HEK293 (cell line): ENCODE measurements around the gene WFS1.

Experiments used
- CTCF ChIA-PET: fragments of 350-600 bp; formaldehyde crosslinking; extraction: SDS; loops from one replicate; lab custom pipeline; 2021; ENCODE audit warnings: antibody characterized with exemption; lab: Yijun Ruan, JAX
- POLR2A ChIA-PET: fragments of 300-600 bp; formaldehyde crosslinking; extraction: SDS; loops from one replicate; lab custom pipeline; 2020; ENCODE audit warnings: antibody characterized with exemption, inconsistent platforms; lab: Yijun Ruan, JAX
- H3K27ac ChIP-seq: fragments of 200-500 bp; sonication (Bioruptor generic); 2 replicates; pipeline ENCODE4 v1.5.1; 2014; ENCODE audit warnings: low read depth, low read length, control low read depth, inconsistent platforms; ENCODE audit errors: extremely low read depth
- H3K36me3 ChIP-seq, 2 experiments: fragments of 200-500 bp in 1 of 2; sonication (Bioruptor generic) in 1 of 2; 1 replicate in 1 of 2; 2 replicates in 1 of 2; pipeline ENCODE4 v1.5.1; 2014 to 2017; ENCODE audit warnings: inconsistent platforms in 2 of 2, low read length in 2 of 2; ENCODE audit not compliant: control insufficient read depth in 2 of 2, insufficient read depth in 1 of 2
- H3K4me1 ChIP-seq: fragments of 200-500 bp; sonication (Bioruptor generic); 2 replicates; pipeline ENCODE4 v1.5.1; 2014; ENCODE audit warnings: mild to moderate bottlenecking, low read length, inconsistent platforms; ENCODE audit not compliant: control insufficient read depth, insufficient read depth
- H3K4me3 ChIP-seq: 2 replicates; pipeline ENCODE4 v1.5.1; 2011; ENCODE audit warnings: low read depth, mild to moderate bottlenecking, control low read depth, low read length, moderate library complexity
- H3K9me3 ChIP-seq: fragments of 200-500 bp; sonication (Bioruptor generic); 2 replicates; pipeline ENCODE4 v1.5.1; 2014; ENCODE audit warnings: low read depth, low read length, inconsistent platforms; ENCODE audit not compliant: control insufficient read depth, insufficient read depth
- AEBP2 ChIP-seq: fragments of 450-650 bp; formaldehyde crosslinking; IDR thresholded peaks from 2 replicates; pipeline ENCODE4 v1.5.1; 2016; ENCODE audit warnings: missing biosample characterization, missing genetic modification characterization, borderline replicate concordance
- ATF2 ChIP-seq: fragments of 450-650 bp; formaldehyde crosslinking; IDR thresholded peaks from 2 replicates; pipeline ENCODE4 v1.5.1; 2016; ENCODE audit warnings: missing biosample characterization, missing genetic modification characterization, low read depth
- ELK4 ChIP-seq: IDR thresholded peaks from 2 replicates; pipeline ENCODE4 v1.6.1; 2011; ENCODE audit warnings: mild to moderate bottlenecking, low read depth, low read length, borderline replicate concordance
- GLI2 ChIP-seq: fragments of 450-650 bp; formaldehyde crosslinking; IDR thresholded peaks from 2 replicates; pipeline ENCODE4; 2017; ENCODE audit warnings: missing biosample characterization, missing genetic modification characterization, low read depth, borderline replicate concordance
- HIC1 ChIP-seq: fragments of 450-650 bp; formaldehyde crosslinking; IDR thresholded peaks from 2 replicates; pipeline ENCODE4 v1.5.1; 2016; ENCODE audit warnings: missing biosample characterization, missing genetic modification characterization
- HOXD13 ChIP-seq: sonication (generic); formaldehyde crosslinking; IDR thresholded peaks from 2 replicates; pipeline ENCODE4 v1.8.0; 2022; ENCODE audit warnings: missing genetic modification reagents, borderline replicate concordance
- KLF8 ChIP-seq: fragments of 450-650 bp; formaldehyde crosslinking; IDR thresholded peaks from 2 replicates; pipeline ENCODE4 v1.5.1; 2016; ENCODE audit warnings: missing biosample characterization, missing genetic modification characterization
- OSR2 ChIP-seq: fragments of 450-650 bp; formaldehyde crosslinking; IDR thresholded peaks from 2 replicates; pipeline ENCODE4 v1.5.1; 2016; ENCODE audit warnings: missing biosample characterization, missing genetic modification characterization
- PATZ1 ChIP-seq: fragments of 450-650 bp; formaldehyde crosslinking; IDR thresholded peaks from 2 replicates; pipeline ENCODE4 v1.5.1; 2016; ENCODE audit warnings: missing biosample characterization, missing genetic modification characterization
- ZBTB48 ChIP-seq: fragments of 450-650 bp; formaldehyde crosslinking; IDR thresholded peaks from 2 replicates; pipeline ENCODE4 v1.5.1; 2016; ENCODE audit warnings: missing biosample characterization, missing genetic modification characterization
- ZNF19 ChIP-seq: fragments of 450-650 bp; formaldehyde crosslinking; IDR thresholded peaks from 2 replicates; pipeline ENCODE4; 2016; ENCODE audit warnings: missing biosample characterization, missing genetic modification characterization, low read depth
- ZNF335 ChIP-seq: fragments of 450-650 bp; formaldehyde crosslinking; conservative IDR thresholded peaks from 2 replicates; pipeline ENCODE4 v1.5.1; 2016; ENCODE audit warnings: missing biosample characterization, missing genetic modification characterization
- ZNF366 ChIP-seq: fragments of 450-650 bp; formaldehyde crosslinking; conservative IDR thresholded peaks from 2 replicates; pipeline ENCODE4 v1.5.1; 2016; ENCODE audit warnings: missing biosample characterization, missing genetic modification characterization
- ZNF37A ChIP-seq: fragments of 450-650 bp; IDR thresholded peaks from 2 replicates; pipeline ENCODE4 v1.5.1; 2018; ENCODE audit warnings: missing biosample characterization, missing genetic modification characterization
- ZNF449 ChIP-seq: fragments of 450-650 bp; formaldehyde crosslinking; IDR thresholded peaks from 2 replicates; pipeline ENCODE4 v1.5.1; 2017; ENCODE audit warnings: missing biosample characterization, mild to moderate bottlenecking, missing genetic modification characterization, moderate library complexity
- ZNF571 ChIP-seq: fragments of 450-650 bp; formaldehyde crosslinking; IDR thresholded peaks from 2 replicates; pipeline ENCODE4 v1.5.0; 2017; ENCODE audit warnings: missing biosample characterization, missing genetic modification characterization
- ZNF639 ChIP-seq: fragments of 450-650 bp; formaldehyde crosslinking; IDR thresholded peaks from 2 replicates; pipeline ENCODE4 v1.5.1; 2016; ENCODE audit warnings: missing biosample characterization, missing genetic modification characterization
- ZNF658 ChIP-seq: fragments of 450-650 bp; formaldehyde crosslinking; IDR thresholded peaks from 2 replicates; pipeline ENCODE4; 2016; ENCODE audit warnings: missing biosample characterization, missing genetic modification characterization
- ZNF701 ChIP-seq: fragments of 450-650 bp; formaldehyde crosslinking; IDR thresholded peaks from 2 replicates; pipeline ENCODE4 v1.5.1; 2016; ENCODE audit warnings: missing biosample characterization, missing genetic modification characterization
- ZNF76 ChIP-seq: fragments of 450-650 bp; formaldehyde crosslinking; IDR thresholded peaks from 2 replicates; pipeline ENCODE4; 2016; ENCODE audit warnings: low read depth, missing biosample characterization, missing genetic modification characterization, borderline replicate concordance
- ZNF768 ChIP-seq: fragments of 450-650 bp; formaldehyde crosslinking; IDR thresholded peaks from 2 replicates; pipeline ENCODE4 v1.5.1; 2018; ENCODE audit warnings: missing biosample characterization, mild to moderate bottlenecking, missing genetic modification characterization
- ZNF785 ChIP-seq: fragments of 450-650 bp; formaldehyde crosslinking; IDR thresholded peaks from 2 replicates; pipeline ENCODE4 v1.5.1; 2016; ENCODE audit warnings: missing biosample characterization, missing genetic modification characterization
- ZNF843 ChIP-seq: fragments of 450-650 bp; formaldehyde crosslinking; IDR thresholded peaks from 2 replicates; pipeline ENCODE4 v1.5.1; 2016; ENCODE audit warnings: missing biosample characterization, missing genetic modification characterization

The WFS1 gene

GRCh38 chr4:6253961-6254360, 15.7 kb upstream of the WFS1 start:
- no peaks in the 10 kb centered on the region for H3K36me3 ChIP-seq
- TF ChIP-seq ZNF571 (tag by site-specific recombination) (no peak), ELK4 (no peak), ZNF76 (tag by site-specific recombination) (no peak), OSR2 (tag by site-specific recombination) (no peak), ZBTB48 (tag by site-specific recombination) (no peak), ZNF366 (tag by site-specific recombination) (no peak), ZNF785 (tag by site-specific recombination) (no peak), ZNF335 (tag by site-specific recombination) (no peak), ZNF701 (tag by site-specific recombination) (no peak), ZNF658 (tag by site-specific recombination) (no peak), KLF8 (tag by site-specific recombination) (no peak), ZNF19 (tag by site-specific recombination) (no peak), ZNF37A (tag by site-specific recombination) (no peak), AEBP2 (tag by site-specific recombination) (no peak), ZNF843 (tag by site-specific recombination) (no peak)
- ChIA-PET CTCF (interaction anchor here (1.7 to 12.8 kb wide), 2 partner anchors 76 to 292 kb away, joined by 3 to 203 read pairs; no protein-coding TSS in a partner anchor), POLR2A (no interaction called here)
- H3K4me3 ChIP-seq = no peak overlapping the region
- no peaks in the 10 kb centered on the region for H3K4me1 ChIP-seq
- H3K9me3 ChIP-seq = no peaks in the 10 kb centered on the region
- H3K27ac ChIP-seq = no peak overlapping the region

- no peak overlapping the region for H3K4me3 ChIP-seq
- H3K36me3 ChIP-seq = no peaks in the 10 kb centered on the region
- POLR2A ChIA-PET = no interaction called here
- H3K9me3 ChIP-seq = no peaks in the 10 kb centered on the region
- no peaks in the 10 kb centered on the region for H3K4me1 ChIP-seq
- CTCF ChIA-PET = interaction anchor here (12.8 kb wide), 1 partner anchor 73 kb away, joined by 203 read pairs; no protein-coding TSS in a partner anchor
- H3K27ac ChIP-seq = no peak overlapping the region
- TF ChIP-seq HOXD13 = no peak
- TF ChIP-seq ZNF449 (tag by site-specific recombination) = no peak
- TF ChIP-seq ZNF639 (tag by site-specific recombination) = no peak
- TF ChIP-seq ATF2 (tag by site-specific recombination) = no peak
- TF ChIP-seq GLI2 (tag by site-specific recombination) = no peak
- no peak for TF ChIP-seq ZNF768 (tag by site-specific recombination)
- TF ChIP-seq PATZ1 (tag by site-specific recombination) = no peak
- no peak for TF ChIP-seq ZNF843 (tag by site-specific recombination)
- no peak for TF ChIP-seq HIC1 (tag by site-specific recombination)
Observed at GRCh38 chr4:6256141-6256540, 13.5 kb upstream of the WFS1 start.
